Activated CD4-positive, alpha-beta T cell treated with anti-CD3 and anti-CD28 coated beads, Interleukin-2, amount 50 U/mL, for 4 hours (primary cell): ENCODE results near the gene GAB2.

Experiments used
- DNase-seq, 2 experiments: peaks; one replicate each; pipeline ENCODE4 v3.0.0-alpha.2; 2020

The GAB2 gene

DNA sequence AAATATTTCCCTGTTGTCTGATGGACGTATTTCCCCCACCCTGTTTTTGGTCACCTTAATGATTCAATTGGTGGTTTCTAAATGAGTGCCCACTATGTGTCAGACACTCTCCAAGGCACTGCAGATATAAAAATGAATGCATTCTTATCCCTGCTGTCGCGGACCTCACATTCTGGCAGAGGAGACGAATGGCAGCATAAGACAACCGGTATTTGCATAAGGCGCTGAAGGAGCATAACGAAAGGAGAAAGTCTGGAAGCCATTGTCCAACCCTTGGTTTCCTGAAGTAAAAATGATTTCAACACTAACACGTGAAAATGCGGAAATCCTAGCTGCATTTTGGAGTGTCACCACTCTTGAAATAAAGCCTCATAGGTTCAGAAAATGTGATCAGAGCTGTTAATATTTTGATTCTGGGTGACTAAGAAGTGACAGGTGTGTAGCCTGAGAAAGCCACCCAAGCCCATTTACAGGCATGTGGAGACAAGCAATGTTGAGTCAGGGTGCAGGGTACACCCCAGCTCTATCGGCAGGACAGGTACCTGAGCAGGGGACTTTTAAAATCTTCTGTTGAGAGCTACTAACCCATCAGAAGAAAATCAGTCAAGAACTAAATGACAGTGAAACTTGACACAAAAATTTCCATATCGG is 10.1 kb upstream of the GAB2 start:
- DNase-seq = no peak

DNA sequence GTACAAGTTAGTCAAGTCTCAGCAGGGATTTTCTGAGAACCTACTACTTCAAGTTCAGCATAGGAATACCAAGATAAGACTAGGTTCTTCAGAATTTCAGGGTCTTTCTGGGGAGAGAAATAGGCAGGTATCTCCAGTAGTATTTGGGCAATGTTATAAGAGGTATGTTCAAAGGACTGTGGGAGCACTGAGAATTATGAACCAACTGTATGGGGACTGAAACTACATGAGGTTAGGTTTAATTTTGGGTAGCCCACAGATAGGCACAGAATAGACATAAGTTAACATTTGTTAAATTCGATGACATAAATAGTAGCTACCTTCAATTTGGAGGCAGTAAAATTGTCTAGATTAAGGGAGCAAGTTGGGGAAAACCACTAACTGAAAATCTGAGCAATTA is 9.2 kb upstream of the GAB2 start:
- no peak for DNase-seq

GRCh38 chr11:78425399-78426070 is 7.9 kb upstream of the GAB2 start:
- DNase-seq = no peak

- DNase-seq = no peak
These were observed 7.0 kb upstream of the GAB2 start for GRCh38 chr11:78424334-78425270.

DNA sequence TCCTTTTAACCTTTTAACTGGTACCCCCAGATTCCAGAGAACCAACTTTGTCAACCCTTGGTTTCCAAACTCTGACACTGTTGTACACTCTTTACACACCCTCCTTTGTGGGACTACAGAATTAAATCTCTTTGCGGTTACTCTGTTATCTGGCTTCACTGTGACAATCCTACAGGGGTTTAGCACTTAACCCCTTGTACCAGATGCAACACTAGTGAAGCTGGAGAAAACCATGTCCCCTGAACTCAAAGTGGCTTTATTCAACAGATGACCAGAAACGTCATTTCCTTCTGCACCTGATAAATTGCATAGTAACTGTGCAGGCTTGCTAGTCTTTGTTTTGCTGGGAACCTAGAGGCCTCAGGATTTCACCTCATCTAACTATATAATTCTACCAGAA is 5.6 kb upstream of the GAB2 start:
- no peak for DNase-seq

DNA sequence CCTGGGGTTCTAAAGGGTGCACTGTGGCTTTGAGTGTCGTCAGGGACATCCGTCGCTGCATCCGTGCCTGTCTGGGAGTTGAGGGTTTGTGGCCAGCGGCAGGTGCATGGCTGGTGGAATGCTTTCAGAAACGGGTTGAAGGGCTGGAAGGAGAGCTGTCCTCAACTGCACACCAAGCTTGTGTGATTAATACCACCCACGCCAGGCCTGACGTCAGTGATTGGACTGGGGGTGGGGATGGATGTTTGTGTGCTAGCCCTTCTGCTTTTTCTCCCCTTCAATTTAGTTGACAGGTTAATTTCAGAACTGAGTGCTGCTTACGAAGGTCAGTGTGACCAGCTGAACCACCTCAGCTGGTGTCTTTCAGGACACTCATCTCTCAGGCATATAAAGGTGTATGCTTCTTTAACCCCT is 3.2 kb upstream of the GAB2 start:
- peak; percentile 25 to 29 for DNase-seq

DNA sequence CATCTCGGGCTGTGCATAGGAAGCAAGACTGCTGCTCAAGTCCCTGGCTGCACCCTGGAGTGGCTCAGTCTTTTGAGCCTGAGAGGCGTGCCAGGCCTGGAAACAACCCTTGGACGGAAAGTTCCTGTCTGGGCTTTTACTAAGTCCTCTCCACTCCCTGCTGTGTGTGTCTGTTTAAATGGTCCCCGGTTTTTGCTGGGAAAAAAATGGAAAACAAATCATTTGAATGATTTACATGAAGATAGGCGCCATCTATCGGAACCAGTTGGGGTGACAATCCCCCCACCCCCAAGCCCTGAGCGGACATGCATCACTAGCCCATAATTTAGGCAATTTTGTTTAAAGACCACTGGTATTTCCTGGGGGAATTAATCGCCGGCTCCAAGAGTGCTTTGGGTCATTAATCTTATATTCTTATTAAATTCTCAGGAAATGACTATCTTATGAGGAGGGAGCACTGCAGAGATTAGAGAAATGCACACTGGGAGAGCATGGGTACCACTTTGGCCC is 2.7 kb upstream of the GAB2 start:
- peak; percentile 45 to 55 for DNase-seq

GRCh38 chr11:78419327-78419726 is 1.7 kb upstream of the GAB2 start:
- DNase-seq = no peak

GRCh38 chr11:78418584-78419211 is 1.1 kb upstream of the GAB2 start:
- no peak for DNase-seq

DNA sequence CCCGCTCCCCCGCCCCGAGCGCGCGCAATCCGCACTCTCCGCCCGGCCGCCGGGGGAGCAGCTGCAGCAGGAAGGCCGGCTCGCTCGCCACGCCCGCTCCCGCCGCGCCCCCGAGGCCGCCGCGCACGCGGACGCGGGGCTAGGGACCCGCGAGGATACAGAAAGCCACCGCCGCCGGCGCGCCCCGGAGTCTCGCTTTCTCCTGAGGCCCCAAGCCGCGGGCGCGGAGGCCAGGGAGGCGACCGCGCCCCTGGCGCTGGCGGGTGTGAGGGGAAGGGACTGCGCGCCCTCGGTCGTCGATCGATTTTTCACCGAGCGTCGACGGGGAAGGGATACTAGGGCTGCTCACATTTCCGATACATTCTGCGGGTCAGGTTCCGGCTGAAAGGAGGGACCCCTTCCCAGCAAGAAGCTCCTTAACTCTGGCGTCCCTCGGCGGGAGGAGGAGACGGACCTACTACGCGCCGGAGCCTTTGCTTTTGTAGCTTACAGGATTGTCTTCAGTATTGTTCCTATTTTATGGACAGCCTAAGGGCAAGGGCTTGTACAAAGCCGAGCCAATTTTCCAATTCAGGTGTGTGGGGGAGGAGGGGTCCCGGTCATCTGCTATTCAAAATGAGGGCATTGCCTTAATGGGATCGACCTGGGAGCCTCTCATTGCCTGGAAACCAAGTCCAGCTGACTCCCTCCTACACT is 416 bp upstream of the GAB2 start:
- peak; percentile 60 to 66 for DNase-seq

GRCh38 chr11:78416285-78417174 is 1.1 kb downstream of the GAB2 start:
- peak; percentile 72 to 74 for DNase-seq

- DNase-seq = no peak
These were observed 2.3 kb downstream of the GAB2 start for GRCh38 chr11:78415338-78415737.

GRCh38 chr11:78414321-78415051 is 3.1 kb downstream of the GAB2 start:
- DNase-seq = no peak

DNA sequence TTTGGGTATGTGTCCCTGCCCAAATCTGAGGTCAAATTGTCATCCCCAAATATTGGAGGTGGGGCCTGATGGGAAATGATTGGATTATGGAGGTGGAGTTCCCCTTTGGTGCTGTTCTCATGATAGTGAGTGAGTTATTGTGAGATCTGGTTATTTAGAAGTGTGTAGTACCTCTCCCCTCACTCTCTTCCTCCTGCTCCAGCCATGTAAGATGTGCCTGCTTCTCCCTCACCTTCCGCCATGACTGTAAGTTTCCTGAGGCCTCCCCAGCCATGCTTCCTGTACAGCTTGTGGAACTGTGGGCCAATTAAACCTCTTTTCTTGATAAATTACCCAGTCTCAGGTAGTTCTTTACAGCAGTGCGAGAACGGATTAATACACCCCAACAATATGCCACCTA is 9.0 kb downstream of the GAB2 start:
- no peak for DNase-seq

DNA sequence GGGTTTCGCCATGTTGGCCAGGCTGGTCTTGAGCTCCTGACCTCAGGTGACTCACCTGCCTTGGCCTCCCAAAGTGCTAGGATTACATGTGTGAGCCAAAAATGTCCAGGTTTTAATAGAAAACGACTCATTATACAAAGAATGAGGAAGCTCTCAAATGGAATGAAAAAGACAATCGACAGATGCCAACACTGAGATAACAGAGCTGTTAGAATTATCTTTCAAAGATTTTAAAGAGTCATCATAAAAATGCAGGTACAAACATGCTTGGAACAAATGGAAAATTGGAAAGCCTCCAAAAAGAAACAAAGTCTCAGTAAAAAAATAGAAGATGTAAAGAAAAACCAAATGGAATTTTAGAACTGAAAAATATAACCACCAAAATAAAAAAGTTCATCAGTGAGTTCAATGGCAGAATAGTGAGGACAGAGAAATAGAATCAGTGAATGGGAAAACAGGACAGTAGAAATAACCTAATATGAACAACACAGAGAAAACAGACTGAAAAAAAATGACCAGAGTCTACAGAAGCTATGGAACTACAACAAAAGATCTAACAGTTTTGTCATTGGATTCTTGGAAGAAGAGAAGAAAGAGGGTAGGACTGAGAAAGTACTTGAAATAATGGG is 10.9 kb downstream of the GAB2 start:
- no peak for DNase-seq

DNA sequence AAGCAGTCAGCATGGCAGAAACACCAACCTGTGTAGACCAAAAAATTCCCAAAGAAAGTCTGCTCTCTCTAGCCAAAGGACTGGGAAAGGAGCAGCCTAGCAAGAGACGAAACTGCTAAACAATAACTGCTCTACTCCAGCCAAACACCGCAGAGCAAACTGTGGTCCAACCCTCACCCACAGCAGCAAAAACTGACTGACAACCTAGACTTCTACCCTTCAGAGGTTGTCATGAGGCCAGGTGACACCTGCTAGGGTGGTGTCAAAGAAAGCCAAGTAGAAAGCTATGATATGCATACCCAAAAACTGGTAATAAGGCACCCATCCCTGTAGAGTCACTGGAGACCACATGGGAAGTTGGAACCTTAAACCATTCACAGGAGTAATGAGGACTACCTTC is 11.8 kb downstream of the GAB2 start:
- no peak for DNase-seq

GRCh38 chr11:78403781-78404180 is 13.8 kb downstream of the GAB2 start:
- no peak for DNase-seq

- no peak for DNase-seq
These were observed 14.8 kb downstream of the GAB2 start for GRCh38 chr11:78402847-78403246.

GRCh38 chr11:78400702-78401101 is 16.9 kb downstream of the GAB2 start:
- no peak for DNase-seq

GRCh38 chr11:78400116-78400515 is 17.5 kb downstream of the GAB2 start:
- no peak for DNase-seq
